ENCODE data around the gene SLC18A2. TPM values are rescaled to one million over a fixed set of nuclear protein-coding genes. Genes with fewer than 3 reads are reported as not detected.

The SLC18A2 gene
- total RNA-seq, 2 donors from 2014 or later, result 0.24 TPM

DNA sequence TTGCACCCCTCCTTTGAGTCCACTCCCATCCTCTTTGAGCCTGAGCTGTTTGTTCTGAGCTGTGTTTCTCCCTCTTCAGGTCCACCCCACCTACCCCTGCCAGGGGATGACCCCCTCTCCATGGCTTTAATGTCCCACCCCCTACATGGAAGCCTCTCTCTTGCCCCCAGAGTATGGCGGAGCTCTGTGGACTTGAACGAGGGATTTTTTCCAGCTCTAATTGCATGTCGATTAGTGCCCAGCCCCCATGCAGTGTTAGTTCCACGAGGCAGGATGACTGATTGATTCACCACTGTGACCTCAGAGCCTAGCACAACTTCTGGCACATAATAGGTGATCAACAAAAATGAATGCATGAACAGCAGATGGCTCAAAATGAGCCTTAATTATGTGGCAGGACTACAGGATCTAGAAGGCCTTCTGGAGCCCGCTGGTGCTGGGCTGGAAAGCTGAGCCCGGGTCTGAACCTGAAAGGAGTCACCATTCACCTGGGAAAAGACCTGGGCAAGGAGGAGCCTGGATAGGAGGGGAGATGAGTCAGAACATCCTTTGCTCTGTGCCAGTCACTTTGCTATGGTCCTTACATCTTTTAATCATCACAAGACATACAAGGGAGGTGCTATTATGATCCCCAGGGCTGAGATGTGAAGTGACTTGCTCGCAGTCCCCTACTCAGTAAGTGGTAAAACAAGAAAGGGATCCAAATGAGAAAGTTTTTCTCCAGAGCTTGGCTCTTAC lies 17.1 kb upstream of the SLC18A2 start:
- Histone ChIP-seq H3K36me3 (ENCODE audit: control insufficient read depth, insufficient read depth, low read length) (no peaks in the 10 kb centered on the region), H3K27ac (ENCODE audit: low read depth, low read length) (no peak overlapping the region), H3K9me3 (ENCODE audit: control insufficient read depth, low read length) (no peaks in the 10 kb centered on the region), H3K9ac (ENCODE audit: extremely low read depth, low read length, poor library complexity, severe bottlenecking) (no peak overlapping the region), H3K4me1 (ENCODE audit: control insufficient read depth, insufficient read depth, low read length) (no peaks in the 10 kb centered on the region), H3K27me3 (ENCODE audit: control insufficient read depth, insufficient read depth, low read length, poor library complexity, severe bottlenecking) (peaks cover 12% of the 10 kb centered on the region), H3K4me3 (ENCODE audit: low read length) (no peak overlapping the region)
- Mint-ChIP-seq H3K27me3 (ENCODE audit: insufficient read depth) (peaks cover 30% of the 10 kb centered on the region), H3K27ac (no peak overlapping the region), H3K36me3 (ENCODE audit: low read depth) (no peaks in the 10 kb centered on the region), H3K4me1 (peaks cover 9% of the 10 kb centered on the region), H3K4me3 (no peak overlapping the region), H3K9me3 (no peaks in the 10 kb centered on the region)
- TF ChIP-seq, protein P1, sequence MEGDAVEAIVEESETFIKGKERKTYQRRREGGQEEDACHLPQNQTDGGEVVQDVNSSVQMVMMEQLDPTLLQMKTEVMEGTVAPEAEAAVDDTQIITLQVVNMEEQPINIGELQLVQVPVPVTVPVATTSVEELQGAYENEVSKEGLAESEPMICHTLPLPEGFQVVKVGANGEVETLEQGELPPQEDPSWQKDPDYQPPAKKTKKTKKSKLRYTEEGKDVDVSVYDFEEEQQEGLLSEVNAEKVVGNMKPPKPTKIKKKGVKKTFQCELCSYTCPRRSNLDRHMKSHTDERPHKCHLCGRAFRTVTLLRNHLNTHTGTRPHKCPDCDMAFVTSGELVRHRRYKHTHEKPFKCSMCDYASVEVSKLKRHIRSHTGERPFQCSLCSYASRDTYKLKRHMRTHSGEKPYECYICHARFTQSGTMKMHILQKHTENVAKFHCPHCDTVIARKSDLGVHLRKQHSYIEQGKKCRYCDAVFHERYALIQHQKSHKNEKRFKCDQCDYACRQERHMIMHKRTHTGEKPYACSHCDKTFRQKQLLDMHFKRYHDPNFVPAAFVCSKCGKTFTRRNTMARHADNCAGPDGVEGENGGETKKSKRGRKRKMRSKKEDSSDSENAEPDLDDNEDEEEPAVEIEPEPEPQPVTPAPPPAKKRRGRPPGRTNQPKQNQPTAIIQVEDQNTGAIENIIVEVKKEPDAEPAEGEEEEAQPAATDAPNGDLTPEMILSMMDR (conservative IDR thresholded peaks at IDR 0.05), result no peak
- no peak for DNase-seq
- WGBS, 2 experiments (ENCODE audit: insufficient coverage in 1 of 2, insufficient read length in 1 of 2), result 90 to 96% methylated on average over 7 of the region's 7 CpGs

DNA sequence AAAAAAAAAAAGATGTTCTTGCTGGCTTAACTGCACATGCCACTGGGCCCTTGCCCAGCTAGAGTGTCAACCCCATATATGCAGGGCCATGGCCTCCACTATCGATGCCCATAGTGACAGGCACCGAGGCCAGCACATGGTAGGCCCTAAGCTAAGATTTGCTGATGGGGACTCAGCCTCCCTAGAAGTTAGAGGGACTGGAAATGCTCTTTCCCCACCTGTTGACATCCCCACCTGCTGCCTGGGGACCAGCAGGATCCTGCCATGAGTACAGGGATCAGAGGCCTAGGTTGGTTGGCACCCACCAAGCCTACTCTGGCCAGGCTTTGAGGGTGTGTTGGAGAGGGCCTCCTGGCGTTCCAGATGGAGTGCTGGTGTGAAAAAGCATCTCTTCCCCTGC lies 16.0 kb upstream of the SLC18A2 start:
- Mint-ChIP-seq H3K27ac (no peak overlapping the region), H3K36me3 (ENCODE audit: low read depth) (no peaks in the 10 kb centered on the region), H3K9me3 (no peaks in the 10 kb centered on the region), H3K4me1 (peaks cover 9% of the 10 kb centered on the region), H3K27me3 (ENCODE audit: insufficient read depth) (peaks cover 29% of the 10 kb centered on the region), H3K4me3 (no peak overlapping the region)
- TF ChIP-seq, protein P1 (conservative IDR thresholded peaks at IDR 0.05), result no peak
- Histone ChIP-seq H3K9me3 (ENCODE audit: control insufficient read depth, low read length) (no peaks in the 10 kb centered on the region), H3K4me1 (ENCODE audit: control insufficient read depth, insufficient read depth, low read length) (no peaks in the 10 kb centered on the region), H3K27me3 (ENCODE audit: control insufficient read depth, insufficient read depth, low read length, poor library complexity, severe bottlenecking) (peaks cover 12% of the 10 kb centered on the region), H3K27ac (ENCODE audit: low read depth, low read length) (no peak overlapping the region), H3K4me3 (ENCODE audit: low read length) (no peak overlapping the region), H3K36me3 (ENCODE audit: control insufficient read depth, insufficient read depth, low read length) (no peaks in the 10 kb centered on the region), H3K9ac (ENCODE audit: extremely low read depth, low read length, poor library complexity, severe bottlenecking) (no peak overlapping the region)
- no peak for DNase-seq
- 85 to 100% methylated on average over 1 to 3 of the region's 3 CpGs for WGBS, 2 experiments (ENCODE audit: insufficient coverage in 1 of 2, insufficient read length in 1 of 2)

DNA sequence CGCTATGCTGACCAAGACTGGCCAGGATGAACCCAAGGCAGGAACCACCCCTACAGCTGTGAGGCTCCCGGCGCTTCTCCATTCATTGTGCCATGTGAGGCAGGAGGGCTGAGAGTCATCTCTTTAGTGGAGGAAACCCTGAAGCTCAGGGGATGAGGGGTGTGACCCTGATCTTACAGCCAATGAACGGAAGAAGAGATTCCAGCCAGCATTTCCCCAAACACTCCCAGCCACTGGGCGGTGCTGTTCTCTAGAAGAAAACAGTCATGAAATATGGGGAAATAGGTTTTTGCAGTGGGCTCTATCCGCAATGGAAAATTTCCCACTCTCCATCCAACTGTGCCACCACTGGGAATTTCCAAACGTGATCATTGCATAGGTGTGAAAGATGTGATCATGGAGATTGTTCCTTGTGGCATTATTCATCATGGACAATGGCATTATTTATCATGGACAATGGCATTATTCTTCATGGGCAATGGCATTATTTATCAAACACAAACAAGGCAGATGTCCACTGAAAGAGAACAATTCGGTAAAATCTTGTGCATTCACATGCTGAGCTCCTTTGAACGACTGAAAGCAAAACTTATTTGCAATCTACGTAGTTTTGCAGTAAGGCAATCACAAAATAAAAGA lies 14.0 kb upstream of the SLC18A2 start:
- no peaks in the 10 kb centered on the region for H3K36me3 Mint-ChIP-seq (ENCODE audit: low read depth)
- peaks cover 32% of the 10 kb centered on the region for H3K27me3 Mint-ChIP-seq (ENCODE audit: insufficient read depth)

More for the DNA sequence above, 14.0 kb upstream of the SLC18A2 start:
- no peak overlapping the region for H3K4me3 ChIP-seq (ENCODE audit: low read length)
- Mint-ChIP-seq H3K9me3 (peaks cover 3% of the 10 kb centered on the region), H3K27ac (no peak overlapping the region), H3K4me1 (no peaks in the 10 kb centered on the region), H3K4me3 (no peak overlapping the region)
- no peak overlapping the region for H3K27ac ChIP-seq (ENCODE audit: low read depth, low read length)
- TF ChIP-seq, protein P1 (conservative IDR thresholded peaks at IDR 0.05), result peak; percentile 87
- peak; percentile 88 for DNase-seq
- no peaks in the 10 kb centered on the region for H3K36me3 ChIP-seq (ENCODE audit: control insufficient read depth, insufficient read depth, low read length)
- no peaks in the 10 kb centered on the region for H3K4me1 ChIP-seq (ENCODE audit: control insufficient read depth, insufficient read depth, low read length)
- no peaks in the 10 kb centered on the region for H3K9me3 ChIP-seq (ENCODE audit: control insufficient read depth, low read length)
- WGBS, 2 experiments (ENCODE audit: insufficient coverage in 1 of 2, insufficient read length in 1 of 2), result 46 to 50% methylated on average over 2 to 9 of the region's 10 CpGs
- no peak overlapping the region for H3K9ac ChIP-seq (ENCODE audit: extremely low read depth, low read length, poor library complexity, severe bottlenecking)
- H3K27me3 ChIP-seq (ENCODE audit: control insufficient read depth, insufficient read depth, low read length, poor library complexity, severe bottlenecking), result peaks cover 18% of the 10 kb centered on the region

Data from endodermal cell (in vitro differentiated cells).